Lung microvascular endothelial cell (primary cell): ENCODE results near the gene PRDM16. TPM values are rescaled to one million over a fixed set of nuclear protein-coding genes. Genes with fewer than 3 reads are reported as not detected.

ENCODE experiments used
- DNase-seq, 2 donors: peaks; one replicate each; pipeline versions ENCODE4 v3.0.0 to v3.0.0-alpha.2; 2010; ENCODE audit warnings: low read depth in 2 of 2
- total RNA-seq: library from RNA; depleted of rRNA; stranded (reverse); fragments of >200 nt; gene quantifications from 2 replicates; pipeline ENCODE4 v1.2.1, GENCODE V29; 2014

PRDM16 gene
- total RNA-seq, 1 donor from 2014 or later, result not detected

- no peak for DNase-seq
These were observed 320.3 kb downstream of the PRDM16 start for GRCh38 chr1:3389093-3389833.

GRCh38 chr1:3390291-3390690 lies 321.3 kb downstream of the PRDM16 start:
- no peak for DNase-seq

- DNase-seq, result no peak
These were observed 322.7 kb downstream of the PRDM16 start for GRCh38 chr1:3391711-3392110.

- DNase-seq, result no peak
These were observed 324.3 kb downstream of the PRDM16 start for GRCh38 chr1:3393024-3393986.

GRCh38 chr1:3393987-3394920 lies 325.3 kb downstream of the PRDM16 start:
- DNase-seq, result no peak

GRCh38 chr1:3396411-3396810 lies 327.4 kb downstream of the PRDM16 start:
- no peak for DNase-seq

- no peak for DNase-seq
These were observed 328.3 kb downstream of the PRDM16 start for GRCh38 chr1:3397311-3397710.

GRCh38 chr1:3398396-3399140 lies 329.6 kb downstream of the PRDM16 start:
- DNase-seq, result no peak

GRCh38 chr1:3399732-3400131 lies 330.7 kb downstream of the PRDM16 start:
- DNase-seq, result no peak

GRCh38 chr1:3401585-3402257 lies 332.7 kb downstream of the PRDM16 start:
- no peak for DNase-seq

GRCh38 chr1:3402258-3403010 lies 333.4 kb downstream of the PRDM16 start:
- peak in 1 of 2 donors; percentile 58 for DNase-seq

- no peak for DNase-seq
These were observed 334.0 kb downstream of the PRDM16 start for GRCh38 chr1:3403011-3403345.

- no peak for DNase-seq
These were observed 334.6 kb downstream of the PRDM16 start for GRCh38 chr1:3403388-3404231.

- DNase-seq, result no peak
These were observed 335.3 kb downstream of the PRDM16 start for GRCh38 chr1:3404301-3404700.

- DNase-seq, result no peak
These were observed 335.8 kb downstream of the PRDM16 start for GRCh38 chr1:3404801-3405200.

- DNase-seq, result no peak
These were observed 336.5 kb downstream of the PRDM16 start for GRCh38 chr1:3405491-3405890.

GRCh38 chr1:3405974-3406867 lies 337.2 kb downstream of the PRDM16 start:
- DNase-seq, result no peak

GRCh38 chr1:3407021-3407420 lies 338.0 kb downstream of the PRDM16 start:
- DNase-seq, result no peak
